ENCODE measurements around the gene ZFYVE1. TPM values are rescaled to one million over a fixed set of nuclear protein-coding genes. Genes with fewer than 3 reads are reported as not detected.

Gene ZFYVE1
- total RNA-seq, 4 donors from 2014 or later: 18.3 to 31.6 (median 27.7) TPM

DNA sequence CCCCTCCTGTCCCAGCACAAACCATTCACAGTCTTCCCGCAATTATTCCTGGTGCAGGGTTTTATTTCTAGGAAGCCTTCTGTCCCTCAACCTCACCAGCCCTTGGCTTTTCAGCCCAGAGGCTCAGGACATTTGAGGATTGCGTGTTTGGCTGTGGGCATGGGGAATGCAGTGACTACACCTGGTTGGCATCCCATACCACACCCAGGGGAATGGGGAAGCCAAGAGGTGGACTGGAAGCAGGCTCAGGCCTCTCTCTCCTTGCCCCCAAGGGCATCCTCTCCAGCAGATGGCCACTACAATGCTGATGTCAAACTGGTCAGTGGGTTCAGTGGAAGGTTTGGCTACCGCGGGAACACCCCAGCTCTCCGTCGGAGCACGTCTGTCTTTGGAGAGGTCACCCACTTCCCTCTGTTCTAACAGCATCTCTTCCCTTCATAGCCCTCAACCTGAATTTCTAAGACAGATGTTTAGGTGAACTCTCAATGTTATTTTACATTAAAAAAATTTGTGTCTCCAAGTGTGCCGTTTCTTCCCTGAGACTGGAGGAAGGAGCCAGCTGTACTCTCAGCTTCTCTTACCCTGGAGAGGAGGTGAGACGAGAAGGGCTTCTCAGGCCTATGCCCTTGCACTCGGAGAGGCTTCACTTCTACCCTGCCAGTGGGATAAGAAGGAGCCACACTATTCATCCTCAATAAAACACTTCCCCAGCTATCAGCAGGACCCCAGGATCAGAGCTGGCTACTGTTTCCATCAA lies 65.1 kb downstream of the ZFYVE1 start:
- no peak for TF ChIP-seq CTCF (IDR thresholded peaks at IDR 0.05; ENCODE audit: low read depth)

DNA sequence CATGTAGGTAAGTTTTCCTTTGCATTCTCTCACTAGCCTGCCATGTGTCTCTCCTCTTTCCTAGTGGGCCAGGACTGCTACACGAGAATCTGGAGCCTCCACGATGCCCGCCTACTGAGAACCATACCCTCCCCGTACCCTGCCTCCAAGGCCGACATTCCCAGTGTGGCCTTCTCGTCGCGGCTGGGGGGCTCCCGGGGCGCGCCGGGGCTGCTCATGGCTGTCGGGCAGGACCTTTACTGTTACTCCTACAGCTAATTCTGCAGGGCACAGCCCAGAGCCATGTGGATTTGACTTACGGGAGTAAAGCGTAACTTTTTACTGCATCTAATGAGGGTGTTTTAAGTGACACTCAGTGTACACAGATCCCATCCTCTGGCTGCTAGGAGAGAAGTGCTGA lies 68.4 kb downstream of the ZFYVE1 start:
- TF ChIP-seq CTCF (IDR thresholded peaks at IDR 0.05; ENCODE audit: low read depth): no peak

- no peak for TF ChIP-seq CTCF (IDR thresholded peaks at IDR 0.05; ENCODE audit: low read depth)
Observed at GRCh38 chr14:72957213-72957612, 69.7 kb downstream of the ZFYVE1 start.

GRCh38 chr14:72952171-72952570 lies 74.7 kb downstream of the ZFYVE1 start:
- TF ChIP-seq CTCF (IDR thresholded peaks at IDR 0.05; ENCODE audit: low read depth): no peak

GRCh38 chr14:72948481-72949138 lies 78.3 kb downstream of the ZFYVE1 start:
- TF ChIP-seq CTCF (IDR thresholded peaks at IDR 0.05; ENCODE audit: low read depth): no peak

DNA sequence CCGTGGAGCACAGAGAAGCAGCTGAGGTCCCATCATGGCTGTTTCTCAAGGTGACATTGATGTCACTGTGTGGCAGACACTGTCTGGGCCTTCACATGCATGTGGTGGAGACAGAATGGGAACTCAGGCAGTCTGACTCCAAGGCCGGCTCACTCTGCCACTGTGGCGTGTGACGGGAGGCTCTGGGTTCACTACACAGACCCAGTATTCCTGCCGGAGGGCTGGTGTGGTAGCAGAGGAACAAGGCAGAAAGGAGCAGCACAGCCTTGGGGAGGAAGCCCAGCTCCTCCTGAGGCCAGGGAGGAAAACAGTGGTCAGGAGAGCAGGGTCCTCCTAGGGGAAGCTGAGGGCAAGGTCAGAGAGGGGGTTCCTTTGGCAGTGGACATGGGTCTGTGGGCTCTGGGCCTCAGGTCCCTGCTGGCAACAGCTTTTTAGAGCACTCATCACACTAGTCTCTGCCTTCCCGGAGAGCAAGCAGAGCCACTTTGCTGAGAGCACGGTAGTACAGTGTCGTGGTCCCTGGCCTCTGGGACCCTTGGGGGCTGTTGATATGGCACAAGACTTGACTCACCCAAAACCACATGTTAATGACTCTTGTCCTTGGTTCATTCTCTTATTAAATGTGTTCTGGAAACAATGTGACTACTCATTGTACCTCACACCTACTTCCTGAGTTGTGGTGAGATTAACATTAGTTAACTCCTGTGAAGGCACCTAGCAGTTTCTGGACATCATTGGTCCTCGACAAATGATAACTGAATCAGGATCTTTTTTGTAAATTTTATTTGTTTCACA lies 79.3 kb downstream of the ZFYVE1 start:
- no peak for TF ChIP-seq CTCF (IDR thresholded peaks at IDR 0.05; ENCODE audit: low read depth)

- TF ChIP-seq CTCF (IDR thresholded peaks at IDR 0.05; ENCODE audit: low read depth): no peak
Observed at GRCh38 chr14:72946491-72946890, 80.4 kb downstream of the ZFYVE1 start.

Data from subcutaneous adipose tissue (tissue), 4 donors.